ENCODE data around the gene PARP12. TPM values are rescaled to one million over a fixed set of nuclear protein-coding genes. Genes with fewer than 3 reads are reported as not detected.

Gene PARP12
- total and polyA plus RNA-seq, 2 of the 13 experiments (the other 11 are each of a cell fraction or from before 2014, with no cell fraction given), result 15.5 to 35.2 TPM

- no peak; the same call in 1 of the 2 replicates for TF ChIP-seq ZNF704 (CRISPR knock-in tag; IDR thresholded peaks at IDR 0.05; ENCODE audit: borderline replicate concordance)
- no peak; the same call in 1 of the 2 replicates for TF ChIP-seq ARID2 (CRISPR knock-in tag; IDR thresholded peaks at IDR 0.05; ENCODE audit: borderline replicate concordance)
- peak; percentile 40; the same call in 1 of the 2 replicates for TF ChIP-seq MYC (CRISPR knock-in tag; IDR thresholded peaks at IDR 0.05; ENCODE audit: borderline replicate concordance)
- TF ChIP-seq ARID5B (CRISPR knock-in tag; IDR thresholded peaks at IDR 0.05), result peak; percentile 99
- no peak for TF ChIP-seq TAF15 (IDR thresholded peaks at IDR 0.05; ENCODE audit: low read depth, low read length, poor library complexity, severe bottlenecking)
- TF ChIP-seq CREB1 (IDR thresholded peaks at IDR 0.05), result no peak
- peak; percentile 65 for TF ChIP-seq CREB1 (CRISPR knock-in tag; IDR thresholded peaks at IDR 0.05)
- peak; percentile 47; the same call in 1 of the 2 replicates for TF ChIP-seq SMAD1 (CRISPR knock-in tag; IDR thresholded peaks at IDR 0.05; ENCODE audit: borderline replicate concordance, low read depth)
- TF ChIP-seq NKX3-1 (CRISPR knock-in tag; IDR thresholded peaks at IDR 0.05), result peak; percentile 42; the same call in 1 of the 2 replicates
- peak; percentile 23; the same call in 1 of the 2 replicates for TF ChIP-seq ZNF878 (CRISPR knock-in tag; IDR thresholded peaks at IDR 0.05)
- no peak for TF ChIP-seq USF2 (IDR thresholded peaks at IDR 0.05; ENCODE audit: low read depth, low read length)
- peak; percentile 32; the same call in 1 of the 2 replicates for TF ChIP-seq USF2 (CRISPR knock-in tag; IDR thresholded peaks at IDR 0.05; ENCODE audit: borderline replicate concordance)
- no peak for TF ChIP-seq SNRNP70 (IDR thresholded peaks at IDR 0.05; ENCODE audit: low read depth, low read length)
- TF ChIP-seq DMTF1 (CRISPR knock-in tag; IDR thresholded peaks at IDR 0.05), result no peak
- no peak for TF ChIP-seq RAD21 (CRISPR knock-in tag; IDR thresholded peaks at IDR 0.05)
- peak; percentile 99 for TF ChIP-seq PHF21A (CRISPR knock-in tag; IDR thresholded peaks at IDR 0.05)
- TF ChIP-seq MTA1 (CRISPR knock-in tag; IDR thresholded peaks at IDR 0.05; ENCODE audit: borderline replicate concordance), result peak; percentile 89; the same call in 1 of the 2 replicates
These were observed 13.3 kb downstream of the PARP12 start (continued) for GRCh38 chr7:140049339-140050024.
